GM21528 (cell line): ENCODE results near the gene CHCHD4.

ENCODE experiments used
- ATAC-seq: cut with Tn5 transposase; IDR thresholded peaks from one replicate; pipeline ENCODE4 v1.9.1; 2021; ENCODE audit warnings: mild to moderate bottlenecking, moderate library complexity; ENCODE audit not compliant: unreplicated experiment, low FRiP score

The CHCHD4 gene

GRCh38 chr3:14150491-14151230 lies 26.0 kb upstream of the CHCHD4 start:
- ATAC-seq: no peak

GRCh38 chr3:14150078-14150477 lies 25.4 kb upstream of the CHCHD4 start:
- ATAC-seq: no peak

- no peak for ATAC-seq
These were observed 23.6 kb upstream of the CHCHD4 start for GRCh38 chr3:14148041-14148985.

- no peak for ATAC-seq
These were observed 22.9 kb upstream of the CHCHD4 start for GRCh38 chr3:14147617-14148016.

- no peak for ATAC-seq
These were observed 22.4 kb upstream of the CHCHD4 start for GRCh38 chr3:14147066-14147435.

GRCh38 chr3:14146381-14147065 lies 21.9 kb upstream of the CHCHD4 start:
- no peak for ATAC-seq

DNA sequence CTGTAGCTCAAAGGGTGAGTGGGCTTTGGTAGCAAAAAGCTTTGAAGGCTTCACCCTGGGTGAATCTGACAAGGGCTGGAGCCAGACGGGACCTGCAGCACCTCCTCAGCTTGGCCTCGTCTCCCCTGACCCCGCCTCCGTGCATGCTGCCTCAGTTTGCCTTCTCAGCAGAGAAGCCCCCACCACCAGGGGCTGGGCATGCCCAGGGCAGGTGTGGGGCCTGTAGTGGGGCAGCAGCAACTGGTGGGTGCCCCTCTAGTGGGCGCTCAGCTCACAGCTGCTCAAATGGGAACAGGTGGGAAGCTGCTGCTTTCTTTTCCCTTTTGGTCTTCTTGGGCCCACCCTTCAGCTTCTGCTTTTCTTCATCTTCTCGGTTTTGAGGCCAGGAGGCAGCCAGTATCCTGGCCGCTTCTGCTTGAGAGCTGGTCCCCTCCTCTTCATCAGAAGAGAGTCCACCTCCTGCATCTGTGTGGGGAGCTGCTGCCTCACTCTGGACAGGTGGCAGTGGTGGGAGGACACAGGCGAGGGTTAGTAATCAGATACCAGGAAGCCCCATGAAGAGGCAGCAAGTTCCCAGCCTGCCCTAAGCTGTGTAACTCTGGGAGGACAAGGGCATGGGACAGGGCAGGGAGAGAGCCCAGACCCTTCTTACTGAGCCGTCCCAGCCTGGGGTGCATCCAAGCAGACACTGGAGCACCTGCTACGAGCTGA lies 21.2 kb upstream of the CHCHD4 start:
- ATAC-seq: no peak

DNA sequence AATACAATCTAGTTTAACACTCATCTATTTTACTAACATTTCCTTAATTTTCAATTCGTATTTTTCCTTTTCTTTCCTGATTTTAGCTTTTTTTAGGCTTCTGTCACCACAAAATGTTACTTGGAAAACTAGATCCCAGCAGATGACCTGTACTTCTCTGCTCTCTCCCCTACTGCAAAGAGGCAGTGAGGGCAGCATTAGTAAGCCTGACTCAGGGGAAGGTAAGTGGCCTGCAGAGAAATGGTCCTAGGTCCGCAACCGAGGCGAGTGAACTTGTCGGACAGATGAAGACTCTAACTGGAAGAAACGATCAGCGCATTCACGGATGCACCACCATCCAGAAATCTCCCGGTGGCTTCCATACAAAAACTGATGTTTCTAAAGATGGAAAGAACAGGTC lies 20.6 kb upstream of the CHCHD4 start:
- no peak for ATAC-seq

DNA sequence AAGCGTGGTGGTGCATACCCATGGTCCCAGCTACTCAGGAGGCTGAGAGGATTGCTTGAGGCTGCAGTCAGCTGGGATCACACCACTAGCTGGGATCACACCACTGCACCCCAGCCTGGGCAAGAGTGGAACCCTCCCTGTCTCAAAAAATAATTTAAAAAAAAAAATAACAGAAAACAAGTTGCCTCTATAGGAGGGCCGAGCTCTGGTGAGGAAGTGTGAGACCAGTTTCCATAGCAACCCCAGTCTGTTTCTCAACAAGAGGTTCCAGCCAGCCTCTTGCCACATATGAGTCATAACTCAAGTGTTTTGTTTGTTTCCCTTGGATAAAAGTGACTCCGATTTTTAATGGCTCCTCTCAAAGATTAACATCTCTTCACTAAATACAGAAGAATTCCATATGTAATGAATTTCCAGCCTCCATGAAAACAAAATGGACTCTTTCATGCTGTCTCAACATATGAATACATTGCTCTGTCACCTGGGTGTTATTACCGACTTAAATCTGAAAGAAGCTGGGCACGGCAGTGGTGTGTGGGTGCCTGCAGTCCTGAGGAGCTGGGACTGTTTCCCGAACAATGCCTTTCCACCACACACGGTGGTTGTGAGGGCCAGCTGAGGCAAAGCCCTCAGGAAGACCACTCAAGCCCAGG lies 19.9 kb upstream of the CHCHD4 start:
- ATAC-seq: peak; percentile 90

GRCh38 chr3:14143271-14144225 lies 18.9 kb upstream of the CHCHD4 start:
- ATAC-seq: no peak

DNA sequence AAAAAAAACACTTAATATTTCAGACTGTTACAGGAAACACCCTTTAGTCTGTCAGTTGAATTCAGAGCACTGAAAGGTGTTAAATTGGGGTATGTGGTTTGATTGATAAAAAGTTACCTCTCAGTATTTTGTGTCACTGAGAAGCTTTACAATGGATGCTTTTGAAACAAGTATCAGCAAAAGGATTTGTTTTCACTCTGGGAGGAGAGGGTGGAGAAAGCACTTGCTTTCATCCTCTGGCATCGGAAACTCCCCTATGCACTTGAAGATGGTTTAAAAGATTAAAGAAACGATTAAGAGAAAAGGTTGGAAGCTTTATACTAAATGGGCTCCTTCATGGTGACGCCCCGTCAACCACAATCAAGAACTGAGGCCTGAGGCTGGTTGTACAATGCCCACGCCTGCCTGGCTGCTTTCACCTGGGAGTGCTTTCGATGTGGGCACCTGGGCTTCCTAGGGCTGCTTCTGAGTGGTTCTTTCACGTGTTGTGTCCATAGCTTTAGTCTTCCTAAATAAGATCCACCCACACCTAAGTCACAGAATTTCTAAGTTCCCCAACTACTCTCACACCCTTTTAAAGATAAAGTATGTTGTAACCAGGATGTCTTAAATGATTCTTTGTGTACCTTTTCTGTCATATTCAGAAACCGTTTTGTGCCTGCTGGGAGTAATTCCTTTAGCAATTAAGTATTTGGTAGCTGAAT lies 18.0 kb upstream of the CHCHD4 start:
- ATAC-seq: no peak

GRCh38 chr3:14141602-14142341 lies 17.1 kb upstream of the CHCHD4 start:
- ATAC-seq: no peak

- ATAC-seq: no peak
These were observed 16.5 kb upstream of the CHCHD4 start for GRCh38 chr3:14141144-14141543.

DNA sequence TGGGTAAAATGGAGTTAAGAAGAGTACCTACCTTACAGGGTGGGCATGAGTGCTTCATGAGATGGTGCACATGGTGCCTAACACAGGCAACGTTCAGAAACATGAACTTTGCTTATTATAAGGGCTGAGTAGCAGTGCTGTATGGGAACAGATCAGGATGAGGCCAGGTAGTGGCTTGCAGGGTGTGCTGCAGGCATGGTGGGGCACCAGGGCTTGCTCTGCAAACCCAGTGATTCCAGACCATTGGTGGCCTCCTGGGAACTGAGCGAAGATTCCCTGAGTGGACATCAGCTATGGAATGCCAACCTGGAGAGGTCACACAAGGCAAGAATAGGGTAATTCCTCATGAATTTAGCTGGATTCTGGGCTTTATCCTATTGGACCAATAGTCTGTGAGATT lies 16.0 kb upstream of the CHCHD4 start:
- no peak for ATAC-seq

DNA sequence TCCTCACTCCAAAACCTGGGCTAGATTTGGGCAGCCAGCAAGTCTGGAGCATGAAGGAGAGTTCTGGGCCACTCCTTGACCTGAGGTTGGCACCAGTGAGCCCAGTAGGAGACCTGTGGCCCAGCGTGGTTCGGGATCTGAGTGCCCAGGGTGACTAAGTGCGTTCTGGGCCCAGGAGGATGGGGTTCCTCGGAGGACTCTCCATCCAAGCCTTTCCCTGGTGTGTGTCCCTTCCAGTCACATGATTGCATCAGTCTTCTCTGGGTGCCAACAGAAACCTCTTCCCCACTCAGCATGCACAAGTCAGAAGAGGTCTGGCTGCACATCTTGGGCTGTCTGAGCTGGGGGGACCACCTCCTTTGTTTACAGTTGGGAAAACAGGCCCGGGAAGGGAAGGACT lies 15.1 kb upstream of the CHCHD4 start:
- ATAC-seq: no peak

DNA sequence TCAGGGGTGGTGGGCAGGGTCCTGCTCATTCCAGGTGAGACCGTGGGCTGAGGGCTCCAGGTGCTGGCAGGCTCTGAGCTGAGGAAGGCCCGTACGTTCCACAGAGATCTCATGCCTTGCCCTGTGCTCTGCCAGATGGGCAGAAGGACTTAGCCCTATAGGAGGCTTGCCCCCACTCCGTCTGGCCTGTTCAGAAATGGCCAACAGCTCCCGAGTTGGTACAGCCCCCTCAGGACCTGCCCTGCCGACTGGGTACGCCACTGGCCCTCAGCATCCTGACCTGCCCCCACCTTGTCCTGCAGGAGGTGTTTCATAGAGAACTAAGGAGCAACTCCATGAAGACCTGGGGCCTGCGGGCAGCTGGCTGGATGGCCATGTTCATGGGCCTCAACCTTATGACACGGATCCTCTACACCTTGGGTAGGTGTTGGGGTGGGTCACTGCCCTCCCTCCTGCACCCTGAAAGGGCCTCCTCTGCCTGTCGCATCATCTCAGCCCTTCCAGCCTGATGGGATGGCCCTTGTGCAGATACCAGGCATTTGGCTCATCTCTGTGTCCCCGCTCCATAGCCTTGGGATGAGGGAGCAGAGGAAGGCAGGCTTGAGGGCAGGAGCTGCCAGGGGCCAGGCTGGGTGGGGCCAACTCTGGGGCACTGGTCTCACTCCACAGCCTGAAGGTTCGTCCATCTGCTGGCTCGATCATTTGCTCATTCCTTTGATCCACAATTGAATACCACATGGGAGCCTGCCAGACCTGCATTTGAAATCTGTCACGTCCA lies 14.4 kb upstream of the CHCHD4 start:
- no peak for ATAC-seq
